Pancreas (tissue), 10 donors: Measurements from ENCODE around the gene SGMS1. TPM values are rescaled to one million over a fixed set of nuclear protein-coding genes. Genes with fewer than 3 reads are reported as not detected.

Source experiments
- ATAC-seq, 4 donors: fragments of 200-7000 bp; cut with Tn5 transposase; one replicate each; pipeline versions ENCODE4 v1.8.0 to v1.9.1; 2020; ENCODE audit warnings: mild to moderate bottlenecking in 4 of 4, moderate library complexity in 4 of 4
- DNase-seq, 6 donors: peaks; one replicate each; pipeline ENCODE4 v3.0.0-alpha.2; 2020
- FAIRE-seq: peaks from 2 replicates; lab custom pipeline; 2012; peaks lifted over from hg19 to GRCh38; lab: Jason Lieb, UNC
- H3K27ac ChIP-seq, 4 donors: fragments of 200-600 bp; sonication (generic); 1 replicate in 3 of 4; 2 replicates in 1 of 4; pipeline versions ENCODE4 v1.5.0 to v1.8.0; 2020
- H3K27me3 ChIP-seq, 4 donors: fragments of 200-600 bp; one replicate each; pipeline ENCODE4 v1.8.0; 2021
- H3K36me3 ChIP-seq, 3 donors: fragments of 200-600 bp; sonication (generic) in 1 of 3; one replicate each; pipeline versions ENCODE4 v1.5.0 to v1.8.0; 2020 to 2021
- H3K4me1 ChIP-seq, 3 donors: fragments of 200-600 bp; one replicate each; pipeline ENCODE4 v1.8.0; 2021
- H3K4me3 ChIP-seq, 4 donors: fragments of 200-600 bp; sonication (generic) in 2 of 4; one replicate each; pipeline versions ENCODE4 v1.5.0 to v1.8.0; 2020 to 2021
- H3K9me3 ChIP-seq, 4 donors: fragments of 200-600 bp; one replicate each; pipeline ENCODE4 v1.8.0; 2021
- WGBS, 2 donors: extraction: QIAGEN DNeasy Blood & Tissue Kit; methylation state at CpG; one replicate each; pipeline ENCODE4 v1.1.7; 2013; 5-methylcytosine and 5-hydroxymethylcytosine counted together
- intact Hi-C, 3 donors: fragments of 100-400 bp; cut with DNase I; formaldehyde crosslinking; loops; one replicate each; pipeline versions ENCODE4 v1.11.1 to v1.14.2; 2022
- polyA plus RNA-seq, 2 donors: library from polyadenylated mRNA; stranded (reverse); fragments of 200-250 nt; gene quantifications; one replicate each; pipeline ENCODE4 v1.2.3, GENCODE V29; 2013
- total RNA-seq, 6 donors: library from RNA; stranded (reverse); fragmentation: NEBNext Ultra II Directional in 4 of 6; extraction: Animal tissue kit (Norgen Biotek cat#: 25700) in 4 of 6; gene quantifications; one replicate each; pipeline versions ENCODE4 v1.2.1 to v1.2.4, GENCODE V29; 2021 to 2023
- TF ChIP-seq, protein P1 (sequence below), 4 donors: fragments of 200-600 bp; sonication (generic) in 3 of 4; IDR thresholded peaks; one replicate each; pipeline versions ENCODE4 v1.5.0 to v1.8.0; 2021; ENCODE audit warnings: antibody characterized with exemption in 4 of 4
- donor health status: healthy with polysubstance abuse.
- donor health status: DM: no; HTN: no; CAD: no; lungs with moderate emphysema.
- donor health status: DM: no; HTN: no; CAD: no.
- donor health status: control.
- donor health status: control.
- donor health status: Bipolar disorder and iron deficiency.
- donor health status: DM: yes; HTN: yes; CAD: no.
- donor health status: DM: no; HTN: no; CAD: no.
- donor health status: DM: no; HTN: no; CAD: no.
- donor health status: DM: yes; HTN: yes; CAD: no.

SGMS1 gene
- total and polyA plus RNA-seq, 8 donors: 4.8 to 21.6 (median 13.2) TPM

- DNase-seq (no peak), FAIRE-seq (no peak), ATAC-seq (no peak)
- Histone ChIP-seq H3K36me3 (peaks cover 0 to under 1% (median 0%) of the 10 kb centered on the region in 3 donors), H3K4me3 (no peak overlapping the region), H3K27ac (no peak overlapping the region), H3K4me1 (no peaks in the 10 kb centered on the region), H3K9me3 (no peaks in the 10 kb centered on the region), H3K27me3 (no peaks in the 10 kb centered on the region)
- TF ChIP-seq, protein P1, sequence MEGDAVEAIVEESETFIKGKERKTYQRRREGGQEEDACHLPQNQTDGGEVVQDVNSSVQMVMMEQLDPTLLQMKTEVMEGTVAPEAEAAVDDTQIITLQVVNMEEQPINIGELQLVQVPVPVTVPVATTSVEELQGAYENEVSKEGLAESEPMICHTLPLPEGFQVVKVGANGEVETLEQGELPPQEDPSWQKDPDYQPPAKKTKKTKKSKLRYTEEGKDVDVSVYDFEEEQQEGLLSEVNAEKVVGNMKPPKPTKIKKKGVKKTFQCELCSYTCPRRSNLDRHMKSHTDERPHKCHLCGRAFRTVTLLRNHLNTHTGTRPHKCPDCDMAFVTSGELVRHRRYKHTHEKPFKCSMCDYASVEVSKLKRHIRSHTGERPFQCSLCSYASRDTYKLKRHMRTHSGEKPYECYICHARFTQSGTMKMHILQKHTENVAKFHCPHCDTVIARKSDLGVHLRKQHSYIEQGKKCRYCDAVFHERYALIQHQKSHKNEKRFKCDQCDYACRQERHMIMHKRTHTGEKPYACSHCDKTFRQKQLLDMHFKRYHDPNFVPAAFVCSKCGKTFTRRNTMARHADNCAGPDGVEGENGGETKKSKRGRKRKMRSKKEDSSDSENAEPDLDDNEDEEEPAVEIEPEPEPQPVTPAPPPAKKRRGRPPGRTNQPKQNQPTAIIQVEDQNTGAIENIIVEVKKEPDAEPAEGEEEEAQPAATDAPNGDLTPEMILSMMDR (IDR thresholded peaks at IDR 0.05): no peak
- intact Hi-C loops: no loop called here
- WGBS, 2 donors: 68 to 78% methylated on average over 3 of the region's 3 CpGs
Observed at GRCh38 chr10:50316174-50316573, 307.6 kb downstream of the SGMS1 start.

DNA sequence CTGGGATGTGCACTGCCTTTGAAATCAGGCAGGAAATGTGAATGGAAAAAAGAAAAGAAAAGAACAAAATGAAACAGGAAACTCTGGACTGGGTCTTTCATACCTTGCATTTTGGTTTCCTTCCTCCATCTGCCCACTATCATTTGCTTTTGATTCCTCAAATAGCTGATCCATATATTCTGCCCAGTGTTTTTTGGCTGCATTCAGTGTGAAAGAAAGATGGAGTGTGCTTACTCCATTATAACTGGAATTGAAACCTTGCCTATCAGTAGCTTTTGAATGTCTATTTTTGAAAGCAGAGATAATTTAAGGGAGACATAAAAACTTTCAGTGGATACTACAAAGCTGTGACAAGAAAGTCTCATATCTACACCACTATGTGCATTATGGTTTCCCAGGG is 308.3 kb downstream of the SGMS1 start:
- Histone ChIP-seq H3K9me3 (no peaks in the 10 kb centered on the region), H3K27me3 (no peaks in the 10 kb centered on the region), H3K4me3 (no peak overlapping the region), H3K36me3 (peaks cover 0 to 7% (median 6%) of the 10 kb centered on the region in 3 donors), H3K27ac (no peak overlapping the region), H3K4me1 (no peaks in the 10 kb centered on the region)
- TF ChIP-seq, protein P1 (IDR thresholded peaks at IDR 0.05): no peak
- FAIRE-seq: no peak
- no peak for ATAC-seq
- intact Hi-C loops: no loop called here
- DNase-seq: no peak

GRCh38 chr10:50314169-50315071 is 309.3 kb downstream of the SGMS1 start:
- intact Hi-C loops: no loop called here
- TF ChIP-seq, protein P1 (IDR thresholded peaks at IDR 0.05): no peak
- Histone ChIP-seq H3K4me1 (no peaks in the 10 kb centered on the region), H3K27me3 (no peaks in the 10 kb centered on the region), H3K27ac (no peak overlapping the region), H3K9me3 (no peaks in the 10 kb centered on the region), H3K4me3 (no peak overlapping the region), H3K36me3 (peaks cover 0 to 7% (median 6%) of the 10 kb centered on the region in 3 donors)
- WGBS, 2 donors: 92 to 99% methylated on average over 10 of the region's 10 CpGs
- FAIRE-seq: no peak
- DNase-seq: no peak
- no peak for ATAC-seq

GRCh38 chr10:50312464-50313437 is 311.0 kb downstream of the SGMS1 start:
- H3K36me3 ChIP-seq: peaks cover 0 to 7% (median 6%) of the 10 kb centered on the region in 3 donors
- ATAC-seq: no peak
- no peak for FAIRE-seq
- no peaks in the 10 kb centered on the region for H3K4me1 ChIP-seq
- no peaks in the 10 kb centered on the region for H3K9me3 ChIP-seq
- 93 to 95% methylated on average over 10 of the region's 10 CpGs for WGBS, 2 donors
- no peaks in the 10 kb centered on the region for H3K27me3 ChIP-seq
- no peak overlapping the region for H3K4me3 ChIP-seq
- DNase-seq: no peak
- no peak overlapping the region for H3K27ac ChIP-seq
- TF ChIP-seq, protein P1 (IDR thresholded peaks at IDR 0.05): no peak
- intact Hi-C loops: no loop called here
